GM18517 (cell line): ENCODE measurements around the gene BMERB1.
"Not testable (repeated sequence)": the region's sequence is repeated elsewhere in the genome, so short reads cannot be mapped to it uniquely, and the experiment has no call there.

Source experiments
- ATAC-seq: cut with Tn5 transposase; IDR thresholded peaks from one replicate; pipeline ENCODE4 v1.9.1; 2021; ENCODE audit warnings: mild to moderate bottlenecking, moderate library complexity; ENCODE audit not compliant: unreplicated experiment

BMERB1 gene

DNA sequence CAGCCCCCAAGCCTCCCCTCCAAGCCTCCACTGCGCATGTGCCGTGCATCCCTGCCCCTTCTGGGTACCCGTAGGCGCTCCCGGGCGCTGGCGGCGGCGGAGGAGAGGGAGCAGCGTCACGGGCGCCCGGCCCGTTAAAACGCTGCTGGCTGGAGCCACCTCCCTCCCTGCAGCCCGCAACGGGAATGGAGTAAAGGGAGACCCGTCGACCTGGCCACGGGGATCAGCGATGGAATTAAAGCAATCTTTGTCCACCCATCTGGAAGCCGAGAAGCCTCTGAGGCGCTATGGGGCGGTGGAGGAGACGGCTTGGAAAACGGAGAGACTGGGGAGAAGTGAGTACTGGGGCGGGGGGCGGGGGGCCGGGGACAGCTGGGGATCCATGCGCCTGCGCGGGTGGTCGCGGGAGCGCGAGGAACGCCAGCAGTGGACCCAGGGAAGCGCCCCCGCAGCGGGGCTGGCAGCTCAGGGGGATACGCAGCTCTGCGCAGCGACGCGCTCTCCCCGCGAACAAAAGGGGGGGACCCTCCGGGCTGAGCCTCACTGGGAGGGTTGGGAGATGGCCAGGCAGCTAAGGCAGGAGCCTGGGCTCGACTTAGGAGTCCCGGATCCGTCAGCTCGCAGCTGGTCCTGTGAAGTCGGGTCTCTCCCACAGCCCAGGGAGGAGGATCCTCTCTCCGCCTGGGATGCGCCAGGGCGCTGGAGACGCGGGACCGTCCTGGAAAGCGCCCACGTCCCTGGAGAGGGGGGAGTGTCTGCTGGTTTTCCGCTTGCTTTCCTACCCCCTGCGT lies at the start of gene BMERB1:
TSS of gene BMERB1 (plus strand) at position 164 of the 791 bp plus-strand sequence. CDS start at position 230, 66 bp downstream.
- no peak for ATAC-seq

GRCh38 chr16:15388060-15388459 lies 46.3 kb upstream of the BMERB1 start:
- ATAC-seq, result not testable (repeated sequence)

DNA sequence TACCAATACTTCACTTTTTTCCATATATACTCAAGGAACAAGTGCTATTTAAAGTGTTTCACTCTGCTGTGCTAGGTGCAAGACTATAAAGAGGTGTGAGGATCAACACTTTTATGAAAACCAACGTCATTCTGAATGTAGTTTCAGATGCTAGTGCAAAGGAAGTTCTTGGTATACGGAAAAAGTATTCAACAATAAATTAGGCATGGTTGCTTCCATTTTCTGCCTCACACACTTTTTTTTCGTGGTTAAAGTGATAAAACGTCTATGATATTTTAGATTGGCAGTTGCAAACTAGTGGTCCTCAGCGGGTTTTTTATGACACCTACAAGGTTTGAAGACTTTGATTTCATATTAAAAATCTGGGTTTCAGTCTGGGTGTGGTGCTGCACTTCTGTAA lies 44.5 kb upstream of the BMERB1 start:
- not testable (repeated sequence) for ATAC-seq

DNA sequence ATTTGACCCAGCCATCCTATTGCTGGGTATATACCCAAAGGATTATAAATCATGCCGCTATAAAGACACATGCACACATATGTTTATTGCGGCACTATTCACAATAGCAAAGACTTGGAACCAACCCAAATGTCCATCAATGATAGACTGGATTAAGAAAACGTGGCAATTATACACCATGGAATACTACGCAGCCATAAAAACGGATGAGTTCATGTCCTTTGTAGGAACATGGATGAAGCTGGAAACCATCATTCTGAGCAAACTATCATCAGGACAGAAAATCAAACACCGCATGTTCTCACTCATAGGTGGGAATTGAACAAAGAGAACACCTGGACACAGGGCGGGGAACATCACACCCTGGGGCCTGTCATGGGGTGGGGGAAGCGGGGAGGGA lies 41.4 kb upstream of the BMERB1 start:
- ATAC-seq, result not testable (repeated sequence)

DNA sequence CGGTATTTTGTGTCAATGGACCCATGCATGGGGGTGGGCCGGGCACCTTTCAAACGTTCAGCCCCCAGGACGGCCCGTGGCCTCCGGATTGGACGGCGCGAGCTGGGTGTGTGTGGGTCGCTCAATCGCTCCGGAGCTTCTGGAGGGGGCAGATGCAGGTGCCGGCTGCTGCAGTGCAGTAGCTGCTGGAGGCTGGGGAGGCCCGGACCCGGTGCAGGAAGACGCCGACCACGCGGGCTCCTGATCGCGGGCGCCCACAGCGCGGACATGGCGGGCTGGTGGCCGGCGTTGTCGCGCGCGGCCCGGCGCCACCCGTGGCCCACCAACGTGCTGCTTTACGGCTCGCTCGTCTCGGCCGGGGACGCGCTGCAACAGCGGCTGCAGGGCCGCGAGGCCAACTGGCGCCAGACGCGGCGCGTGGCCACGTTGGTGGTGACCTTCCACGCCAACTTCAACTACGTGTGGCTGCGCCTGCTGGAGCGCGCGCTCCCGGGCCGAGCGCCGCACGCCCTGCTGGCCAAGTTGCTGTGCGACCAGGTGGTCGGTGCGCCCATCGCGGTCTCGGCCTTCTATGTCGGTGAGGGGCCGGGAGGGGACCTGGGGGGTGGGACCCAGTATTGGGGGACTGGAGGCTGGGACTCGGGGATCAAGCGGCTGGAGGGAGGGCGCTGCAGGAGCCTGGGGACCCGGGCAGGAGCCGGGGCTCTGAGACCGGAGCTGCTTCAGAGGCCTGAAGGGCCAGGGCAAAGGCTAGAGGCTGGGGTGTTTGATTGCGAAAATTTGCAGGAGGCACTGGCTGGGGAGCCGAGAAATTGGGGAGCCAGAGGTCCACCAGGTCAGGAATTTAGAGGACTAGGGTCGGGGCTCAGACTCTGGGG lies 38.5 kb upstream of the BMERB1 start, which contains the start of gene MPV17L:
TSS of gene MPV17L (plus strand) at position 124 of the 878 bp plus-strand sequence. CDS start at position 268, 144 bp downstream.
- ATAC-seq, result not testable (repeated sequence)

GRCh38 chr16:15396509-15396829 lies 37.9 kb upstream of the BMERB1 start:
- not testable (repeated sequence) for ATAC-seq

DNA sequence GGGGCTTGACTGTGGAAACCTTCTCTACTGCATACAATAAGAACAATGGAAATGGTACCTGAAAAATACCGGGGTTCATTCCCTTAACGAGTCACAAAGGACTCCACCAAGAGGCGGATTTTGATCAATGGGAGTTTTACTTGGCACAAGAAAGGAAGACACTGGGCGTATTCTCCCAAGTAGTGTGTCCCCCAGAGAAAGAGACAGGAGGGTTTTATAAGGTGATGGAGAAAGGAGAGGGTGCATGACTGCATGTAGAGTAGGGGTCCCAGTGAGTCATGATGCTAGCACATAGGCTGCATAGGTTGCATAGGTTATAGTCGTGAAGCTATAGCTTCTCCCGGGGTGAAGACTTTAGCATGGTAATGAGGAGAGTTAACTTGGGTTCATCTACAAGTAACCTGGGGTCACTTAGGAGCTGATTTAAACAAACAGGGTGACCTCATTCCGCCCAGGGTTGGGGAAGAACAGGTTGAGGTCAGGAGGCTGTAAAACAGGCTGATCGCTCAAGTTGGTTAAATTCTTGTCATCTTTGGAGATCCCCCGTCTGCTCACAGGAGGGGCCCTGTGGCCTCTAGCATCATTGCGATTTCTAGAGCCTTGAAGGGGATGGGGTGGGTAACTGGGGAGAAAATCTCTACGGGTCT lies 37.3 kb upstream of the BMERB1 start:
- no peak for ATAC-seq

GRCh38 chr16:15398618-15399316 lies 35.6 kb upstream of the BMERB1 start:
- ATAC-seq, result no peak

GRCh38 chr16:15399317-15399716 lies 35.1 kb upstream of the BMERB1 start:
- no peak for ATAC-seq

GRCh38 chr16:15400314-15400713 lies 34.1 kb upstream of the BMERB1 start:
- ATAC-seq, result not testable (repeated sequence)

DNA sequence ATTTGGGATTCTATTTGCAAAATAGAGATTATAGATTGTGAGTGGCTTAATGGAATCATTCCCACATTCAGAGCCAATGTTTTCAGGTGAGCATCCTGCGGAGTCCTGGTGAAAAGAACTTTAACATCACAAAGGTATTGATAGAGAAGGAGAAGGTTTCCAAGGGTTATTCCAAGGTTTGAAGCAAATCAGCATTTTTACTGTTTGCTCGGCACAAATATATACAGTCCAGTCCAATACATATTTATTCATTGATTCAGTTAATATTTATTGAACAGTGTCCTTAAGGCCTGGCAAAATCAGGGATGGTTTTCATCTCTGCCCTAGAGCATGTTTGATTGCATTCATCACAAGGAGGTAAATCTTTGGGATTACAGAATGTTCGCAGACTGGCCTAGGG lies 32.4 kb upstream of the BMERB1 start:
- ATAC-seq, result no peak

- no peak for ATAC-seq
Measured at GRCh38 chr16:15403392-15403995, 30.9 kb upstream of the BMERB1 start.

- not testable (repeated sequence) for ATAC-seq
Measured at GRCh38 chr16:15404091-15404490, 30.3 kb upstream of the BMERB1 start.

DNA sequence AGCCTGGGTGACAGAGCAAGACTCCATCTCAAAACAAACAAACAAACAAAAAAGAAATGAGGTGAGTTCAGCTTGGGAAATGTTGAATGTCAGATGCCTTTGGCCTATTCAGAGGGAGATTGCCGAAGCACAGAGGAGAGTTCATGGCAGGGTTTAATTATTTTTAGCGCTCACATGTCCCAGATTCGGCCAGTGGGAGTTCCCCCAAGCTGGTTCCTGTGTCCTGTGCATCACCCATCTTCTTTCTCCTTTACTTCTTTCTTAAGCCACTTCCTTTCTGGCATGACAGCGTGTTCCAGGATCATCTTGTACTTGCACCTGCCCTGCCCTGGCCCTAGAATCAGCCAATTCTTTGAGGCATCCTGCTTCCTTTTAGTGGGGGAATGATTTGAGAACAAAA lies 29.6 kb upstream of the BMERB1 start:
- no peak for ATAC-seq

DNA sequence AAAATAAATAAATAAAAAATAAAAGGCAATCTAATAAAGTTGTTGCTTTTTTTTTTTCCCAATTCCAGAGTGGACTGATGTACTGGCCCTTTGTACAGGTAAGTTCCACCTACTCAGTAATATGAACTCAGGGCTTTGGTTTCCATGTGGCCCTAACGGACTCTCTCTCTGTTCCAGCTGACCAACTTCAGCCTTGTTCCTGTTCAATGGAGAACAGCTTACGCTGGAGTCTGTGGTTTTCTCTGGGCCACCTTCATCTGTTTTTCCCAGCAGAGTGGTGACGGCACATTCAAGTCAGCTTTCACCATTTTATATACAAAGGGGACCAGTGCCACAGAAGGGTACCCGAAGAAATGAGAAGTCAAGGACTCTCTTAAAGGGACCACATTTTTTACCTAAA lies 26.6 kb upstream of the BMERB1 start:
- ATAC-seq, result not testable (repeated sequence)

- ATAC-seq, result not testable (repeated sequence)
Measured at GRCh38 chr16:15409476-15409875, 24.9 kb upstream of the BMERB1 start.

- ATAC-seq, result no peak
Measured at GRCh38 chr16:15415511-15415985, 18.8 kb upstream of the BMERB1 start.

GRCh38 chr16:15417197-15417596 lies 17.2 kb upstream of the BMERB1 start:
- ATAC-seq, result no peak

- no peak for ATAC-seq
Measured at GRCh38 chr16:15418206-15418605, 16.2 kb upstream of the BMERB1 start.

DNA sequence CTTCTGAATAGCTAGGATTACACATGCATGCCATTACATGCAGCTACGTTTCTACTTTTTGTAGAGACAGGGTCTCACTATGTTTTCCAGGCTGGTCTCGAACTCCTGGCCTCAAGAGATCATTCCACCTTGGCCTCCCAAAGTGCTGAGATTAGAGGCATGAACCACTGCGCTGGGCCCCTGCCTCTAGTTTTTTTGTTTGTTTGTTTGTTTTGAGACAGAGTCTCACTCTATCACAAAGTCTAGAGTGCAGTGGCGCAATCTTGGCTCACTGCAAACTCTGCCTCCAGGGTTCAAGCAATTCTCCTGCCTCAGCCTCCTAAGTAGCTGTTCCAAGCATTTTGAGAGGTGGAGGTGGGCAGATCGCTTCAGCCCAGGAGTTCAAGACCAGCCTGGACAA lies 12.7 kb upstream of the BMERB1 start:
- not testable (repeated sequence) for ATAC-seq
